HG03064 (cell line): Measurements from ENCODE around the gene SMIM5.

Experiments used
- ATAC-seq: cut with Tn5 transposase; IDR thresholded peaks from one replicate; pipeline ENCODE4 v1.9.1; 2021; ENCODE audit warnings: low read depth; ENCODE audit not compliant: unreplicated experiment

Gene SMIM5

GRCh38 chr17:75602644-75603043, 30.6 kb upstream of the SMIM5 start:
- ATAC-seq = no peak

DNA sequence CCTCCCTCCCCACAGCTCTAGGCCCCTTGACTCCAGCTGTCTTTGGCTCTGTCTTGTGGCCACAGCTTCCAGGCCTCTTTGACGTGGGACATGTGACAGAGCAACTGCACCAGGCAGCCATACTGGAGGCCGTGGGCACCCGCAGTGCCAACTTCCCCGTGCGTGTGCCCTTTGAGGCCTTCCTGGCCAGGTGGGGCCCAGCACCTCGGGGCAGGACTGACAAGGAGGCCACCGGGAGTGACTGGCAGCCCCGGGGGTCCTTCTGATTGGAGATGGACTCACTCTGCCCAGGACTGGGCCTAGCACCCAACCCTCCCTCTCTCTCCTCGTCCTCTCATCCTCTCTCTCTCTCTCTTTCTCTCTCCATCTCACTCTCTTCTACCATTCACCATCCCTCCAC, 30.1 kb upstream of the SMIM5 start:
- no peak for ATAC-seq

GRCh38 chr17:75604034-75604695, 29.1 kb upstream of the SMIM5 start:
- ATAC-seq = no peak

DNA sequence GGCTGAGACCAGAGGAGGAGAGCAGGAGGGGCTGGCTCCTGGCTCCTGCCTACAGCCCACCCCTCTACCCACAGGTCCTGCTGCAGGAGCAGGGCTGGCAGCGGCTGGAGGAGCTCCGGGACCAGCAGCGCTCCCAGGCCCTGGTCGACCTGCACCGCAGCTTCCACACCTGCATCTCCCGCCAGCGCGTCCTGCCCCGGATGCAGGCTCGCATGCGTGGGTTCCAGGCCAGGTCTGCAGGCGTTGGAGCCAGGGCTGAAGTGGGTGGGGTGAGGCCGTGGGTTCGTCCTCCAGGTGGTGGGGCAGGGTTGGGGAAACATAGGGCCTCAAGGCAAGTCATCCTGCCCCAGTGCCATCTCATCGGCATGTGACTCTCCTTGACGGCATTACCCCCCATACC, 27.4 kb upstream of the SMIM5 start:
- no peak for ATAC-seq

DNA sequence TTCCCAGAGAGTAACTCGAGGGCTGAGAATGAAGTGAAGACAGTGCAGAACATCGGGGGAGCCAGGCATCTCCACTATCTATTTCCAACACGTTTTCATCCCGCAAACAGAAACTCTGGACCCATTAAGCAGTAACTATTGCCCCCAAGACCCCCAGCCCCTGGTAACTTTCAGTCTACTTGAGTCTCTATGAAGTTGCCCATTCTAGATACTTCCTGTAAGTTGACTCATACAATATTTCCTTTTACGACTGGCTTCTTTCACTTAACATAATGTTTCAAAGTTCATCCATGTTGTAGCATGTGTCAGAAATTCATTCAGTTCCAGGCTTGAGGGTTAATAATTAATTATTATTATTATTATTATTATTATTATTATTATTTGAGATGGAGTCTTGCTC, 26.1 kb upstream of the SMIM5 start:
- ATAC-seq = no peak

DNA sequence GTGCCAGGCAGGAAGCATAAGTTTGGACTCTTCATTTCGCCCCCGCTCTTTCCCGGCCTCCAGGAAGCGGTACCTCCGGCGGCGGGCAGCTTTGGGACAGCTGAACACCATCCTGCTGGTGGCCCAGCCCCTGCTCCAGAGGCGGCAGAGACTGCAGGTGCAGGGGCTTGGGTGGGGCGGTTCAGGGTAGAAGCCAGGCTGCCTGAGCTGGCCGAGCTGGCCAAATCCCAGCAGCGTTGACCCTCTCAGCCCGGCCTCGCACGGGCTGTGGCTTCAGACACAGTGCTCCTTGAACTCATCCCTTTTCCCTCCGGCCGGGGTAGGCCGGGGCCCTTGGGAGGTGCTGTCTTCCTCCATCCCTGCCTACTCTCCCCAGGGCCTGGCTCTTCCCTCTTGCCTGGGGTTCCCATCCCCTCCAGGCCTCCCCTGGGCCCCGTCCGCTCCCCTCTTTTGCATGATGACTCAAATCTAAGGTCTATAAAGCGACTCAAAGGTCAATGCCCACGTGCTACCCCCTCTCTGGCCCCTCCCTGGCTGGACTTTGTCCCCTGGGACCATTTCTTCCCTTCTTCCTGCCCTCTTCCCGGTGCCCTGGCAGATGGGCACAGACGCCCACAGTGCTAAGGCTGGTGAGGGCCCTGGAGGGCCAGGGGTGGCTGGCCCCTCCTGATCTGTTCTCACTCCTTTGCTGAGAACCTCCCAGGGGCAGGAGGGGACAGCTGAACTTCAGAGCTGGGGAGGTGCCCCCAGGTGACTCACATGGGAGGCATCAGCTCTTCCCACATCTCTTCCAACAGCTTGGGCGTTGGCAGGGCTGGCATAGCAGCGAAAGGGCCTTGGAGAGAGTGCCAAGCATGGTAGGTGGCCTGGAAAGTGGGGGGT, 22.9 kb upstream of the SMIM5 start:
- no peak for ATAC-seq

DNA sequence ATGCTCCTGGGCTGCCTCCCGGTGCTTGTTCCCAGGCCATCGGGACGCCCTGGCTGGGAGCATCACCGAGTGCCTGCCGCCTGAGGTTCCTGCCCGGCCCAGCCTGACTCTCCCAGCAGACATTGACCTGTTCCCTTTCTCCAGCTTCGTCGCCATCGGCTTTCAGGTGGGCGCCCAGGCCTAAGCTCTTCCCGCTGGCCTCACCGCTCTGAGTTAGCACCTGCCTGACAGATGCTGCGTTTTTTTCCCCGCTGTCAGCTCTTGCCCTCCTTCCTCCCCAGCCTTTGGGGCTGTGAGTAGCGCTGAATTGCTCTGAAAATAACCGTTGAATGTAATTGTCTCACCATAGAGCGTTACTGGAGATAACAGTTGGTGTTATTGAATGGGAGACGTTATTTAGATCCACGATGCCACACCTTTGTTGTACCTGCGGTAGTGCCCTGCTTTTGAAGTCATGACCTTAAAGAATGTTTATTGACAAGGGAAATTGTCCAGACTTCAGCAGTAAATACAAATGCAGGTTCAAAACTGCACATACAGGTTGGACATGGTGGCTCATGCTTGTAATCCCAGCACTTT, 21.3 kb upstream of the SMIM5 start:
- ATAC-seq = no peak

GRCh38 chr17:75612906-75613626, 20.2 kb upstream of the SMIM5 start:
- ATAC-seq = no peak

GRCh38 chr17:75614006-75614405, 19.2 kb upstream of the SMIM5 start:
- ATAC-seq = no peak

DNA sequence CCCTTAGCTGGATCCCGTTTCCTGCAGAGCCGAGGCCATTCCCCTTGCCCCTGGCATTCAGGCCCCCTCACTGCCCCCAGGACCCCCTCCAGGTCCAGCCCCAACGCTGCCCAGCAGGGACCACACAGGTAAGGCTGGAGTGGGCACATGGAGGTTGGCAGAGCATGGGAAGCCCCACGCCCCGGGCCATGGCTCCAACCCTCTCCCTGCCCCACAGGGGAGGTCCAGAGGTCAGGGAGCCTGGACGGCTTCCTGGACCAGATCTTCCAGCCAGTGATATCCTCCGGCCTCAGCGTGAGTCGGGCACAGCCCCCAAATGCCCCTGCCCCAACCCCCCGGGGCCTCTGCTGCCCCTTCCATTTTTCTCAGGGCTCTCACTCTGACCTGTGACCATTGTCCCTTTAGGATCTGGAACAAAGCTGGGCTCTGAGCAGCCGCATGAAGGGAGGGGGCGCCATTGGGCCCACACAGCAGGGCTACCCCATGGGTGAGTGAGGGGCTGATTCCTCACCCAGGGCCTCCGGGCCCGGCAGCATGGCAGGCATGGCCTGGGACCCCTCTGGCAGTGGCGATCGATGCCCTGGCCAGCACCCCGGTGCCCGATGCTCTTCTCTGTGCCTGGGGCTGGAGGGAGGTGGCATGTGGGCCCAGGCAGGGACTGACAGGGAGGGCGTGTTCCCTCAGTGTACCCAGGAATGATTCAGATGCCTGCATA, 18.5 kb upstream of the SMIM5 start:
- ATAC-seq = no peak

- no peak for ATAC-seq
Observed at GRCh38 chr17:75615301-75615700, 17.9 kb upstream of the SMIM5 start.

DNA sequence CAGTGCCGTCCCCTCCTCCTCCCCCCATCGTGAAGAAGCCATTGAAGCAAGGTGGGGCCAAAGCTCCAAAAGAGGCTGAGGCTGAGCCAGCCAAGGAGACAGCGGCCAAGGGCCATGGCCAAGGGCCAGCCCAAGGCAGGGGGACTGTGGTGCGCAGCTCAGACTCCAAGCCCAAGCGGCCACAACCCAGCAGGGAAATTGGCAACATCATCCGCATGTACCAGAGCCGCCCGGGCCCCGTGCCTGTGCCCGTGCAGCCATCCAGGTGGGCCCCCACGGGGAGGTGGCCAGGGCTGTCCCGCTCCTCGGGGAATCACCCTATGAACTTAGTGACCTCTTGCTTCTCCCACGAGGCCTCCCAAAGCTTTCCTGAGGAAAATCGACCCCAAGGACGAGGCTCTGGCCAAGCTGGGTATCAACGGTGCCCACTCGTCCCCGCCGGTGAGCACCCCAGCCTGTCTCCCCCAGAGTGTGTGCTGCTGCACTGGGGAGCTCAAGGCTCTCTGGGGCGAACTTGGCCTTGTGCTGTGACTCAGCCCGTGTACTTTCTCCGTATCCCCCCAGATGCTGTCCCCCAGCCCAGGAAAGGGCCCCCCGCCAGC, 16.6 kb upstream of the SMIM5 start:
- no peak for ATAC-seq

DNA sequence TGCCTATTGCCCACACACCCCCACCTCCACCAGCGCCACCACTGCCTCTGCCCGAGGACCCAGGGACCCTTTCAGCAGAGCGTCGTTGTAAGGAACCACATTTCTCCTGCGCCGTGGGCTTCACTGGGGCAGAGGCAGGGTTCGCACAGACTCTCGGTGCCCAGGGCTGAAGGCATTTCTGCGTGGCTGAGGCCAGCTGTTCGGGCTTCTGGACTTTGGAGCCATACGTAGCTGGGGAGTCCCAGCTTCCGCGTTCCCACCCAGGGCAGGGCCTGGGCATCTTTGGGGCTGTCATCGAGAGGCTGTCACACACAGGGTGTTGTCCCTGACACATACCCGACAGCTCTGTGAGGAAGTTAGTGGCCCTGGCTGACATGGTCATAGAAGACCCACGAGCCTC, 16.0 kb upstream of the SMIM5 start:
- no peak for ATAC-seq

DNA sequence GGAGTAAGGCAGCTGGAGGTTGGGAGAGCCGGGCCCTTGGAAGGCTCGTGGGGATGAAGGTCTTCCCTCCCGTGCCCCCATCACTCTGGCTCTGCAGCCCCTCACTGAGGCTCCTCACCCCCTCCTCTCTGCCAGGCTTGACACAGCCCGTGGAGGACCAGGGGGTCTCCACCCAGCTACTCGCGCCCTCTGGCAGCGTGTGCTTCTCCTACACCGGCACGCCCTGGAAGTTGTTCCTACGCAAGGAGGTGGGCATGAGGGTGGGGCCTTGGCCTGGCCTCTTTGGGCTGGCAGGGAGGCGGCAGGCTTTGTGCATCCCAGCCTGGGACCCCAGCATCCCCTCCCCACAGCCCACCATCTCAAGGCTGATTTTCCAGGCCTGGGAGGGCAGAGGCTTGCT, 15.6 kb upstream of the SMIM5 start:
- no peak for ATAC-seq

DNA sequence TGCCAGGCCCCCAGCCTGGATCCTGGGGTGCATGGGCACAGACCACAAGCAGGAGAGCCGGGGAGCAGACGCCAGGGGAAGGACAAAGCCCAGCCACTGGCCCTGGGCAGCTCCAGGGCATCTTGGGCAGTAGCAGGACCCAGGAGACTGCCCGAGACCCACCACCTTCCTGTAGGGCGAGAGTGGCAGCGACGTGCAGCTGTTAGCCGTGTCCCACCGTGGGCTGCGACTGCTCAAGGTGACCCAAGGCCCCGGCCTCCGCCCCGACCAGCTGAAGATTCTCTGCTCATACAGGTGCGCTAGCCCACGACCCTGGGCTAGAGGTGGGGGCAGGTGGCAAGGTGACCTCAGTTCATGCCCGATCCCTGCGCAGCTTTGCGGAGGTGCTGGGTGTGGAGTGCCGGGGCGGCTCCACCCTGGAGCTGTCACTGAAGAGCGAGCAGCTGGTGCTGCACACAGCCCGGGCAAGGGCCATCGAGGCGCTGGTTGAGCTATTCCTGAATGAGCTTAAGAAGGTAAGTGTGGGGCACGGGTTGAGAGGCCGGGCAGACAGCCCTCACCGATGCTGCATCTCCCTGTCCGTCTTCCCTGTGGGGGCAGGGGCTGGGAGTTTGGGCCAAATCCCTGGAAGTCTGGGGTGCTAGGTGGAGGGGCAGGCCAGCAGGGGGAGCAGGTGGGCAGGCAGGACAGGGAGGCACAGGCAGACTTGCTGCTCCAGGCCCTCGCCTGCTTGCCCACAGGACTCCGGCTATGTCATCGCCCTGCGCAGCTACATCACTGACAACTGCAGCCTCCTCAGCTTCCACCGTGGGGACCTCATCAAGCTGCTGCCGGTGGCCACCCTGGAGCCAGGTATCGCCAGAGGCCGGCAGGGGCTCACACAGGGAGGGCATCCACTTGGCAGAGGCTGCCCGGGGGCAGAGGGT, 13.5 kb upstream of the SMIM5 start:
- ATAC-seq = no peak

DNA sequence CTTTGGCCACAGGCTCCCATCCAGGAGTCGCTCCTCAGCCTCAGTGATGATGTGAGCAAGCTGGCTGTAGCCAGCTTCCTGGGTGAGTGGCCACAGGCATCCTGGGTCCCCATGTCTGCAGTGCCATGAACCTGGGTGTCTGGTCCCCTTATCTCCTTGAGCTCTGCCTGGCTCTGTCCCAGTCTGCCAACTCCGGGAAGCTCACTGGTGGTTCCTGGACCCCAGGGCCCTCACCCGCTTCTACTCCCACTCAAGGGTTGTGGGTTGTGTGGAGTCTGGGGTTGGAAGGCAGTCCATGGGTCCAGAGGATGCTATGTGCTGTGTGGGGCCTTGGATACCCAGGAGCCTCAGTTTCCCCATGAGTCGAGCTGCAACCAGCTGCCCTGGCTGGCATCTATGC, 11.7 kb upstream of the SMIM5 start:
- ATAC-seq = no peak

DNA sequence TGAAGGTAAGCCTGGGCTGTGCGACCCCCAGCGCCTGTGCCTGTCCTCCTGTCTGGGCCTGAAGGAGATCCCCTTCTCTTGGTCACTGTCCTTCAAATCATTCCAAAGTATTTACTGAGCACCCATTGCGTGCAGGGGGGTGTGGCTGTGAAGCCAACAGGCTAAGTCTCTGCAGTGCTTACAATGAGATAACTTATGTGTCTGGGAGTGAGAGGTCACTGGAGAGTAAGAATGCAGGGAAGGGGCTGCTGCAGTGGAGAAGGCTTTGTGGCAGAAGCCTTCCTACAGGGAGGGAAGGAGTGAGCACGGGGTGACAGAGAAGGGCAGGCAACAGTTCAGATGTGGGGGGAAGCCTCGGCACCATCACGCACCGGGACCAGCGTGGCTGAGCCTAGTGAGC, 11.2 kb upstream of the SMIM5 start:
- ATAC-seq = no peak

DNA sequence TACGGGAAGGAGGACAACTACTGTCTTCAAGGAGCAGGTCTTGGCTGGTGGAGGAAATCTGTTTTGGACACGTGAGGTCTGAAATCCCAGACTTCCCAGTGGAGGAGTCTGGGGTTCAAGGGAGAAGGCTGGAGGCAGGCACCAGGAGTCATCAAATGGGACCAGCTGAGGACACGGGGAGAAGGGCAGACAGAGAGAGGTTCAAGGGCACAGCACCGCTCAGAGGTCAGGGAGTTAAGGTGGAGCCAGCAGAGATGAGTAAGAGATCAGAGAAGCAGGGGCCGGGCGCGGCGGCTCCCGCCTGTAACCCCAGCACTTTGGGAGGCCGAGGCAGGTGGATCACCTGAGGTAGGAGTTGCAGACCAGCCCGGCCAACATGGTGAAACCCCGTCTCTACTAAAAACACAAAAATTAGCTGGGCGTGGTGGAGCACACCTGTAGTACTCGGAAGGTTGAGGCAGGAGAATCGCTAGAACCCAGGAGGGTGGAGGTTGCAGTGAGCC, 10.4 kb upstream of the SMIM5 start:
- ATAC-seq = no peak

GRCh38 chr17:75623386-75623785, 9.8 kb upstream of the SMIM5 start:
- ATAC-seq = no peak
